Activated T-cell treated with anti-CD3 and anti-CD28 coated beads for 4 hours (primary cell): ENCODE measurements around the gene CAPG.

Experiments used
- DNase-seq: peaks from one replicate; pipeline ENCODE4 v3.0.0-alpha.2; 2020

Gene CAPG

GRCh38 chr2:85438201-85439024 is 28.2 kb upstream of the CAPG start:
- DNase-seq = no peak

- peak; percentile 39 for DNase-seq
These were observed 27.5 kb upstream of the CAPG start for GRCh38 chr2:85437488-85438200.

- no peak for DNase-seq
These were observed 26.8 kb upstream of the CAPG start for GRCh38 chr2:85436836-85437487.

- DNase-seq = no peak
These were observed 26.0 kb upstream of the CAPG start for GRCh38 chr2:85435981-85436835.

- no peak for DNase-seq
These were observed 25.2 kb upstream of the CAPG start for GRCh38 chr2:85435220-85435958.

- no peak for DNase-seq
These were observed 24.5 kb upstream of the CAPG start for GRCh38 chr2:85434696-85435095.

GRCh38 chr2:85433511-85434089 is 23.4 kb upstream of the CAPG start:
- no peak for DNase-seq

- no peak for DNase-seq
These were observed 21.5 kb upstream of the CAPG start for GRCh38 chr2:85431570-85432205.

GRCh38 chr2:85430752-85431569 is 20.8 kb upstream of the CAPG start:
- DNase-seq = no peak

DNA sequence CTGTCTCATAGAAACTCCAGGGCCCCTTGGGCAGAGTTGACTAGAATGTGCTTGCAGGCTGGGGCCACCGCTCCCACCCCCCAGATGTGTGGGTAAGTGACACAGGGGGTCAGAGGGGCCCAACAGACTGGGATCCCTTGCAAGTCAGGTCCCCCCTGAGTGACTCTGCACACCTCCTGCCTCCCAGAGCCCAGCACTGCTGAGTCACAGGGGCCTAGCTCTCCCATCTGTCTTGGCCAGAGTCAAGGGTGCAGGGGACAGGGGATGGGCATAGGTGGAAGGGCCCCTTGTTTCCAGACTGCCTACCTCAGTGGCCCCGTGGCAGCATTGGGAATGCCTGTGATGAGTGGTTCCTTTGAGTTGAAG is 19.7 kb upstream of the CAPG start:
- no peak for DNase-seq

GRCh38 chr2:85429213-85429923 is 19.2 kb upstream of the CAPG start:
- no peak for DNase-seq

GRCh38 chr2:85428343-85428881 is 18.2 kb upstream of the CAPG start:
- DNase-seq = no peak

DNA sequence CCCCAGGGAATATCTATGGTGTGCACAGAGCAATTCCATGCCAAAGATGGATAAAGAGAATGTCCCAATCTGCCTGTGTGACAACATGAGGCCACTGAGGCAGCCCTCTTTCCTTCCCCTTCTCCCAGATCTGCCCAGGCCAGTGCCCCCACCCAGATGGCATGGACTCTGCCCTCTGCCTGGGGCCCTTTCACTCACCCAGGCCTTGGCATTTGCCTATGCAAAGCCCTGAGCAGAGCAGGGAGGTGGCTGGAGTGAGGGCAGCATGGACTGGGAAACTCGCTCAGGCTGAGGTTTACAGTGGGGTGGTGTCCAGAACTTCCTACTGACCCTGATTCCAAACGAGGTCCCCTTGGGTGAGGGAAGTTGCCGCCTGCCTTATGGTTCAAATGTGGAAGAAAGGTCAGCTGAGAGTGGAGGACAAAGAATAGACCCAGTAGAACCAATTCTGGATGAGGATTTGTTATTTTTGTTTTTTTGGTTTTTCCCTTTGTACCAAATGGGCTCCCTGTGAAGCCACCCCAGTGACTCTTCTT is 17.2 kb upstream of the CAPG start:
- DNase-seq = no peak

GRCh38 chr2:85425588-85425987 is 15.4 kb upstream of the CAPG start:
- no peak for DNase-seq

DNA sequence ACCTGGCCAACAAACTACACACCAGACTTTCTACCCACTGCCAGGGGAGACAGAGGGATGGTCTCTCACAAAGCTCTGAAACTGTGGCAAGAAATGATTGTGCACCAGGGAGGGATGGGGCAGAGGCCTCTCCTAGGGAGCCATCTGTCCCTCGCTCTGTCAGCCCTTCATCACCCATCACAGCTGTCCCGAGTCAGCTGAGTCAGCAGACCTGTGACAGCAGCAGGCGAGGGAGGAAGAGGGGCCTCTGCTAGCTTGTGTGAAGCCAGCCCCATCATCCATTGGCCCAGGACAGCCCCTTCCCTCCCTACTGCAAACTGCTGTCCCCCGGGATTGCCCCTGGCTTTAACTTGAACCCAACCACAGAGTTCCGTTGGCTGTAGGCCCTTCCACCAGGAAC is 13.4 kb upstream of the CAPG start:
- no peak for DNase-seq

- no peak for DNase-seq
These were observed 11.9 kb upstream of the CAPG start for GRCh38 chr2:85422072-85422457.

DNA sequence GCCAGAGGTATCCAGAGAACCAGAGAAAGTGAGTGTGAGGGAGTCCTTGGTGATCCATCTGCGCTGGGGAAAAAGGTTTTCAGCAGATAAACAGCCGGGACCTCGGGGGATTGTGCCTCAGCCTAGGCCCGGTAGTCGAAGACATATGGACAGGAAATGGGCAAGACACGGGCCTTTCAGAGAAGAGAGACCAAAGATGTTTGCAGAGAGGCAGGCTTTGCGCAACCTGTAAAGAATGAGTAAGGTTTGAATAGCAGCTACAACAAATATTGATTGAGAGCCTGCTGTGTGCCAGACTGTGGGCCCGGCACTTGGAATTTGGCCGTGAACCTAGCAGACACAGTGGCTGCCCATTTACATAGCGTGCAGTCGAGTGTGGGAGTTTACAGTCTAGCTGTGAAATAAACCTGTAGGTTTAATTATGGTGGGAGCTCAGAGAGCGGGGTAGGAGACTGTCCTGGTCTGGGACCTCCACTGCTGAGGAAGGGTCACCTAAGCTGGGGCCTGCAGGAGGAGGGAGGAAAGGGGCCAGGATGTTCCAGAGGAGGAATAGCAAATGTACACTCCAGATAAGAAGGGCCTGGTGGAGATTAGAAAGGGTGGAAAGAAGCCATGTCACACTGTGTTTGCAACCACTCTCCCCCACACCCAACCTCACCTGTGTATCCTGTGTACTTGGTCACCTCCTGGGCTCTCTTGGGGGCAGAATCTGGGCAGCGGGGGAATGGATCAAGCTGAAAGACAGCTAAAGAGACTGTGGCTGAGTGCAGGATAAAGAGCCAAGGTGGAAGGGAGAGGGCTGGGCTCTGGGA is 11.3 kb upstream of the CAPG start:
- DNase-seq = no peak

DNA sequence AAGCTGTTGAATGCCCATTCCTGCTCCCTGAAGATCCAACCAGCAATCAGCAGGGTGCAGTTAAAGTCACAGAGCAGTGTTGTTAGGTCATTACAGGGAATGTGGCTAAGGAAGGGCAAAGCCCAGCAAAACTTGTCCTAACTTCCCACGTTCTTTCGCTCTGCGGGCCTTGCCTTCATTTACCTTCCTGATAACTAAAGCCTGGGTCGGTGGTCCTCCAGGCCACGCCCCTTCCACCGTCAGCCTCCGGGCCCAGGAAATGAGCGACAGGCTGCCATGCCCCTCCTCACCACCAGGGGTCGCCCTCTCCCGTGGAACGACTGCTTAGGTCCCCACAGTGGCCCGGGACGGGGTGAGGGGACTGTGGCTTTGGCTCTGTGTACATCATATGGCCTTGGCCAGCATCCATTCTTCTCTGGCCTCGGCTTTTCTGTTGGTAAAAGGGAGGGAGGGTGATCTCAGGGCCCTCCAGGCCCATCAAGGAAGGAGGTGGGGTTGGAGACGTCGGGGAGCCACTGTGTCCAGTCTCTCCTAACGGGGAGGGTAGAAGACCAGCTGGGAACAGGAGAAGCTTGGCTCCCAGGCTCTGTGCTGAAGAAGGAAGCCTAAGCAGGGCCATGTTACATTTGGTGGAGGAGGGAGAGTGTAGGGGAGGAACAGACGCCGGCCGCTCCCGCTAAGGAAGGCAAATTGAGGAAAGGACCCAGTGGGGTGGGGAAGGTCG is 10.5 kb upstream of the CAPG start:
- peak; percentile 93 for DNase-seq
